ENCODE results near the gene TMEM175. TPM values are rescaled to one million over a fixed set of nuclear protein-coding genes. Genes with fewer than 3 reads are reported as not detected.

The TMEM175 gene
- total and polyA plus RNA-seq, 2 of the 13 experiments (the other 11 are each of a cell fraction or from before 2014, with no cell fraction given) = 5.1 to 9.9 TPM

DNA sequence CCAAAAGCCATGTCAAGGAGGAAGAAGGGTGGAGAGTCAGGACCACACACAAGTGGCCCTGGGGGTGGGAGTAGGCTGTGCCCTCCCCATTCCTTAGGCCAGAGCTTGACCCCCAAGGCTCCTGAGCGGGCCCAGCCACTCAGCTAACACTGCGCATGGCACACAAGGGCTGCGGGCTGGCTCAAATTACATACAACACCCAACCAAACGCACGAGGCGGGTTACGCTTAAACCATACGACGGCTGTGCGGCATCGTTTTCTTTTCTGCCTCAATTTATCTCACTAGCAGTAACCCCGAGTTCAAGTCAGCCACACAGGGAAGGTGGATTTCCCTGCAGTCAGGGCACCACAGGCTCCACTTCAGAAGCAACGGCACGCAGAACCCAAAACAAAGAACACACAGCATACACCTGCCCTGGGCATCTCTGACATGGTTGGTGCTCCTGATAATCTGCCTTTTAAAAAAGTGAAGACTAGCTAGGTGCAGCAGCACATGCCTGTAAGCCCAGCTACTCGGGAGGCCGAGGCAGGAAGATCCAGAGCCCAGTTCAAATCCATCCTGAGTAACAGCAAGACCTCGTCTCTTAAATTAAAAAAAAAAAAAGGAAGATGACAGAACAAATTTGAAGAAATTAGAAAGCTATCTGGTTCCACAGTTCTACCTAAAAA lies 3.0 kb upstream of the TMEM175 start (continued):
- TF ChIP-seq CTCF (CRISPR knock-in tag; IDR thresholded peaks at IDR 0.05) (no peak), PCBP2 (optimal IDR thresholded peaks at IDR 0.05; ENCODE audit: low read depth, low read length, poor library complexity, severe bottlenecking) (no peak), ZBTB39 (CRISPR knock-in tag; IDR thresholded peaks at IDR 0.05) (no peak), PLRG1 (conservative IDR thresholded peaks at IDR 0.05) (no peak), ZNF598 (CRISPR knock-in tag; IDR thresholded peaks at IDR 0.05; ENCODE audit: borderline replicate concordance) (no peak), ZFP62 (CRISPR knock-in tag; IDR thresholded peaks at IDR 0.05) (no peak)
- TF ChIP-seq, protein P1, sequence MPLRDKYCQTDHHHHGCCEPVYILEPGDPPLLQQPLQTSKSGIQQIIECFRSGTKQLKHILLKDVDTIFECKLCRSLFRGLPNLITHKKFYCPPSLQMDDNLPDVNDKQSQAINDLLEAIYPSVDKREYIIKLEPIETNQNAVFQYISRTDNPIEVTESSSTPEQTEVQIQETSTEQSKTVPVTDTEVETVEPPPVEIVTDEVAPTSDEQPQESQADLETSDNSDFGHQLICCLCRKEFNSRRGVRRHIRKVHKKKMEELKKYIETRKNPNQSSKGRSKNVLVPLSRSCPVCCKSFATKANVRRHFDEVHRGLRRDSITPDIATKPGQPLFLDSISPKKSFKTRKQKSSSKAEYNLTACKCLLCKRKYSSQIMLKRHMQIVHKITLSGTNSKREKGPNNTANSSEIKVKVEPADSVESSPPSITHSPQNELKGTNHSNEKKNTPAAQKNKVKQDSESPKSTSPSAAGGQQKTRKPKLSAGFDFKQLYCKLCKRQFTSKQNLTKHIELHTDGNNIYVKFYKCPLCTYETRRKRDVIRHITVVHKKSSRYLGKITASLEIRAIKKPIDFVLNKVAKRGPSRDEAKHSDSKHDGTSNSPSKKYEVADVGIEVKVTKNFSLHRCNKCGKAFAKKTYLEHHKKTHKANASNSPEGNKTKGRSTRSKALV (CRISPR knock-in tag; IDR thresholded peaks at IDR 0.05) = no peak

Measured in HepG2 (cell line).